ENCODE data around the gene HOTAIR. TPM values are rescaled to one million over a fixed set of nuclear protein-coding genes. Genes with fewer than 3 reads are reported as not detected.

HOTAIR gene
- total RNA-seq, 1 experiment from 2014 or later, result not detected

DNA sequence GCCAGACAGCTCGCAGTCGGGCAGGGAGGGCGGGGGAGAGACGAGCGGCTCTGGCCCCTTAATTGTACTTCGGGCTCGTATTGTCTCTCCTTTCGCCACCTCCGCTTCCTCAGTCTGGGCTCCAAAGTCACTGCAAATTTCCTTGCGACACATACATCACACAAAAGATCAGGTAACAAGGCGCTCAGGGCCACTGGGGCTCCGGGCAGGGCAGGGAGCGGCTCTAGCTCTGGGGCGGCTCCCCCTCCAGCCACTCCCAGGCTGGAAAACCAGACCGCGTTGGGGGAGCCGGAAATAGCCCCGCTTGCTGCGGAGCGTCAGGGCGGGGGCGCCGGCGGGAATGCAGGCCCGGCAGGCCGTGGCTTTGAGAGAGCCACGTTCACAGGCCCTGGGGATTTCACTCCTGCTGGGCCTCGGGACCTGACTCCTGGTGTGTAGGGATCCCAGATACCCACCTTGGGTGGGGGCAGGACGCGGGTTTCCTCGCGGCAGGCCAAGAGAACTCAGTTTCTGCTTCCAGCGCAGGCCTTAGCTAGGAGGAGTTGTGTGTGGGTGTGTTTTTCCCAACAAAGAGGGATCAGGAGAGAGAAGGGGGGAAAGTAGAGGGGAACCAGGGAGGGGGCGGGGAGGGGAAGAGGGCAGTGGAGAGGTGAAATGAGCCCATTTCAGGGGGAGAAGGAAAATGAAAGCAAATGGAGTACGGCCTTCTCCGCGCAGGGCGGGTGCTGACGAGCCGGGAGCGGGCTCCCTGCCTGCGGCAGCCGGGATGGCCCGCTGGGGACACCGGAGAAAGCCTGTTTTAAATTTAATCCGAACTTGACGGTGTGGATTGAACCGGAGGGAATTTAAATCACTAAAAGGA is 20.9 kb upstream of the HOTAIR start:
- H3K4me1 ChIP-seq (ENCODE audit: insufficient read depth, low read length), result no peaks in the 10 kb centered on the region
- no peak overlapping the region for H3K9ac ChIP-seq (ENCODE audit: extremely low read depth, insufficient read length, low read length)
- peak overlapping the region; percentile 41 for H3K4me2 ChIP-seq (ENCODE audit: insufficient read depth, insufficient read length, low read length)
- no peak overlapping the region for H4K8ac ChIP-seq (replicated peaks; ENCODE audit: insufficient read length, low read depth, low read length)
- H2BK12ac ChIP-seq (ENCODE audit: insufficient read length, low read depth, low read length), result no peak overlapping the region
- no peak overlapping the region for H2BK120ac ChIP-seq (ENCODE audit: low read depth, low read length, poor library complexity, severe bottlenecking)
- peak overlapping the region in 1 of 3 experiments; percentile 59; a peak in 2 of 7 replicates for H3K27ac Mint-ChIP-seq
- H3T11ph ChIP-seq (ENCODE audit: low read length), result no peak overlapping the region
- TF ChIP-seq, protein P1, sequence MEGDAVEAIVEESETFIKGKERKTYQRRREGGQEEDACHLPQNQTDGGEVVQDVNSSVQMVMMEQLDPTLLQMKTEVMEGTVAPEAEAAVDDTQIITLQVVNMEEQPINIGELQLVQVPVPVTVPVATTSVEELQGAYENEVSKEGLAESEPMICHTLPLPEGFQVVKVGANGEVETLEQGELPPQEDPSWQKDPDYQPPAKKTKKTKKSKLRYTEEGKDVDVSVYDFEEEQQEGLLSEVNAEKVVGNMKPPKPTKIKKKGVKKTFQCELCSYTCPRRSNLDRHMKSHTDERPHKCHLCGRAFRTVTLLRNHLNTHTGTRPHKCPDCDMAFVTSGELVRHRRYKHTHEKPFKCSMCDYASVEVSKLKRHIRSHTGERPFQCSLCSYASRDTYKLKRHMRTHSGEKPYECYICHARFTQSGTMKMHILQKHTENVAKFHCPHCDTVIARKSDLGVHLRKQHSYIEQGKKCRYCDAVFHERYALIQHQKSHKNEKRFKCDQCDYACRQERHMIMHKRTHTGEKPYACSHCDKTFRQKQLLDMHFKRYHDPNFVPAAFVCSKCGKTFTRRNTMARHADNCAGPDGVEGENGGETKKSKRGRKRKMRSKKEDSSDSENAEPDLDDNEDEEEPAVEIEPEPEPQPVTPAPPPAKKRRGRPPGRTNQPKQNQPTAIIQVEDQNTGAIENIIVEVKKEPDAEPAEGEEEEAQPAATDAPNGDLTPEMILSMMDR (conservative IDR thresholded peaks at IDR 0.05), result no peak
- H3K4me1 Mint-ChIP-seq, result peaks cover 7 to 34% of the 10 kb centered on the region in 2 experiments
- peak overlapping the region in 1 of 2 experiments; percentile 73; a peak in 3 of 5 replicates for H3K4me3 Mint-ChIP-seq
- H3K9me3 ChIP-seq (ENCODE audit: control insufficient read depth, low read depth, low read length), result no peaks in the 10 kb centered on the region
- no peak overlapping the region for H3K27ac ChIP-seq (ENCODE audit: insufficient read length, low read depth, low read length)
- H2AFZ ChIP-seq (ENCODE audit: low read length), result no peak overlapping the region
- no peak overlapping the region for H2AK5ac ChIP-seq (ENCODE audit: insufficient read length, low read length)
- H3K4ac ChIP-seq (ENCODE audit: low read depth, low read length), result no peak overlapping the region
- H3K79me1 ChIP-seq (ENCODE audit: insufficient read depth, low read depth, low read length, poor library complexity, severe bottlenecking), result no peaks in the 10 kb centered on the region
- H2BK5ac ChIP-seq (ENCODE audit: insufficient read length, low read length), result no peak overlapping the region
- H4K5ac ChIP-seq (ENCODE audit: insufficient read length, low read depth, low read length), result no peak overlapping the region
- H3K23me2 ChIP-seq (ENCODE audit: insufficient read length, low read depth, low read length, poor library complexity, severe bottlenecking), result no peaks in the 10 kb centered on the region
- no peak overlapping the region for H3K56ac ChIP-seq (ENCODE audit: insufficient read length, low read depth, low read length)
- peak; percentile 87 for DNase-seq
- no peak overlapping the region for H3K18ac ChIP-seq (ENCODE audit: insufficient read length, low read depth, low read length)
- H3K27me3 ChIP-seq (ENCODE audit: insufficient read depth, low read length), result peaks cover 99% of the 10 kb centered on the region
- no peak overlapping the region for H3K23ac ChIP-seq (ENCODE audit: insufficient read length, low read depth, low read length)
- WGBS (ENCODE audit: extremely low coverage, insufficient read length, low lambda C conversion rate), result no CpG with 5 or more reads among the region's 48 CpGs
- H3K36me3 Mint-ChIP-seq (ENCODE audit: insufficient read depth in 1 of 3, low read depth in 3 of 3), result no peaks in the 10 kb centered on the region
- no peak overlapping the region for H2BK20ac ChIP-seq (ENCODE audit: low read depth, low read length, poor library complexity, severe bottlenecking)
- no peaks in the 10 kb centered on the region for H3K79me2 ChIP-seq (ENCODE audit: insufficient read depth, low read length)
- H3K9me3 Mint-ChIP-seq, result peaks cover 0 to 3% of the 10 kb centered on the region in 2 experiments; a peak in 2 of 5 replicates
- no peak overlapping the region for H2BK15ac ChIP-seq (ENCODE audit: low read depth, low read length)
- no peaks in the 10 kb centered on the region for H4K20me1 ChIP-seq (ENCODE audit: control insufficient read depth, insufficient read depth, insufficient read length)
- no peak overlapping the region for H4K91ac ChIP-seq (ENCODE audit: insufficient read length, low read depth, low read length)
- H3K27me3 Mint-ChIP-seq (ENCODE audit: low read depth), result peaks cover 100% of the 10 kb centered on the region
- no peak overlapping the region for H3K14ac ChIP-seq (ENCODE audit: insufficient read depth, low read length)
